Chondrocyte (in vitro differentiated cells): ENCODE measurements around the gene PPP2R5E. TPM values are rescaled to one million over a fixed set of nuclear protein-coding genes. Genes with fewer than 3 reads are reported as not detected.

ENCODE experiments used
- DNase-seq: peaks from one replicate; pipeline ENCODE4 v3.0.0; 2021; ENCODE audit warnings: mixed read lengths, low spot score
- H3K27ac Mint-ChIP-seq: one replicate; pipeline ENCODE4 v1.8.0; 2021; ENCODE audit warnings: mild to moderate bottlenecking, moderate library complexity, mixed read lengths; ENCODE audit not compliant: unreplicated experiment
- H3K27me3 Mint-ChIP-seq: 2 replicates; pipeline ENCODE4 v1.8.0; 2021; ENCODE audit warnings: low read depth, mixed read lengths
- H3K36me3 Mint-ChIP-seq: 2 replicates; pipeline ENCODE4 v1.8.0; 2021; ENCODE audit warnings: low read depth, mixed read lengths
- H3K4me1 Mint-ChIP-seq: 2 replicates; pipeline ENCODE4 v1.8.0; 2021; ENCODE audit warnings: low read depth, mild to moderate bottlenecking, mixed read lengths
- H3K4me3 Mint-ChIP-seq: one replicate; pipeline ENCODE4 v1.8.0; 2021; ENCODE audit warnings: mild to moderate bottlenecking, moderate library complexity, mixed read lengths; ENCODE audit not compliant: unreplicated experiment
- H3K9me3 Mint-ChIP-seq: 2 replicates; pipeline ENCODE4 v1.8.0; 2021; ENCODE audit warnings: low read depth, mixed read lengths
- total RNA-seq: library from RNA; stranded (reverse); gene quantifications from 3 replicates; pipeline ENCODE4 v1.2.1, GENCODE V29; 2021
- TF ChIP-seq, protein P1 (sequence below): fragments of 200-600 bp; sonication (generic); IDR thresholded peaks from 2 replicates; pipeline ENCODE4 v1.5.0; 2021; ENCODE audit warnings: antibody characterized with exemption, mild to moderate bottlenecking, moderate library complexity

Gene PPP2R5E
- total RNA-seq, 1 donor from 2014 or later = 43.3 TPM

DNA sequence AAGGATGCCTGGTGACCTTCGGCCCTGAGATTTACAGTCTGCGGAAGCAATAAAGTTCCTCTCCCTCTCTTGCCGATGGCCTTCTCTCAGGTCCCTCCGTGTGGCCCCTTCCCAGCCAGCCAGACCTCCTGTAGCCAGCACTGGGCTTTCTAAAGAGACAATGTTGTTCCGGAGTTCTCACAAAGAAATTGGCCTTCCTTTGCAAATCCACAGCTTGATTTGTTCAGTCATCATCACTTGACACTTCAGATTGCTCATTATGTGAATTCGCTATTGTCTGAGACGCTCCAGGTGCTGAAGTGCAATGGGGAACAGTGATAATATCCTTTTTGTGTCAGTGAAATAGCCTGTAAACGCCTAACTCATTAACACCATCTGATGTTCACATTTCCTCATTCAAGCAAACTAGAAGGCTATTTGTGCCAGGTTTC is 180.8 kb downstream of the PPP2R5E start:
- Mint-ChIP-seq H3K4me1 (no peaks in the 10 kb centered on the region), H3K36me3 (peaks cover 4% of the 10 kb centered on the region), H3K4me3 (no peak overlapping the region), H3K27ac (no peak overlapping the region), H3K27me3 (no peaks in the 10 kb centered on the region), H3K9me3 (peaks cover 23% of the 10 kb centered on the region)
- no peak for DNase-seq
- TF ChIP-seq, protein P1, sequence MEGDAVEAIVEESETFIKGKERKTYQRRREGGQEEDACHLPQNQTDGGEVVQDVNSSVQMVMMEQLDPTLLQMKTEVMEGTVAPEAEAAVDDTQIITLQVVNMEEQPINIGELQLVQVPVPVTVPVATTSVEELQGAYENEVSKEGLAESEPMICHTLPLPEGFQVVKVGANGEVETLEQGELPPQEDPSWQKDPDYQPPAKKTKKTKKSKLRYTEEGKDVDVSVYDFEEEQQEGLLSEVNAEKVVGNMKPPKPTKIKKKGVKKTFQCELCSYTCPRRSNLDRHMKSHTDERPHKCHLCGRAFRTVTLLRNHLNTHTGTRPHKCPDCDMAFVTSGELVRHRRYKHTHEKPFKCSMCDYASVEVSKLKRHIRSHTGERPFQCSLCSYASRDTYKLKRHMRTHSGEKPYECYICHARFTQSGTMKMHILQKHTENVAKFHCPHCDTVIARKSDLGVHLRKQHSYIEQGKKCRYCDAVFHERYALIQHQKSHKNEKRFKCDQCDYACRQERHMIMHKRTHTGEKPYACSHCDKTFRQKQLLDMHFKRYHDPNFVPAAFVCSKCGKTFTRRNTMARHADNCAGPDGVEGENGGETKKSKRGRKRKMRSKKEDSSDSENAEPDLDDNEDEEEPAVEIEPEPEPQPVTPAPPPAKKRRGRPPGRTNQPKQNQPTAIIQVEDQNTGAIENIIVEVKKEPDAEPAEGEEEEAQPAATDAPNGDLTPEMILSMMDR = no peak

DNA sequence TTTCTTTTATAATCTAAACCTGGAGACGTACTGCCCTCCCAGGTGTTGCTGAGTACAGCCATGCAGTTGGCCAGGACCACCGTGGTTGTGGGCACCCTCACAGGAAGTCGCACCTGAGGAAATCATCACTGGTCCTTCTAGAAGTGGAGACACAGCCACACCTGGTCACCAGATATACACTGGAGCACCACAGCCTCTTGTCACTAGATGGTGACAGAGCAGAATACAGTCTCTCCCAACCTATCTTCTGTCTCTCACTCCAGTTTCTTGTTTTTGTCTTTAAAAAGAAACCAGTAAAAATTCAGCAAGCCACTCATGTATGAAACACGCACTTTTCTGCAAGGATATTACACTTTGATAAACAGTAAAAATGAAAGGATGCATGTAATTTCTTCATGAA is 181.4 kb downstream of the PPP2R5E start:
- DNase-seq = no peak
- no peak overlapping the region for H3K27ac Mint-ChIP-seq
- no peaks in the 10 kb centered on the region for H3K27me3 Mint-ChIP-seq
- TF ChIP-seq, protein P1 = peak; percentile 15
- no peak overlapping the region for H3K4me3 Mint-ChIP-seq
- H3K36me3 Mint-ChIP-seq = peaks cover 1% of the 10 kb centered on the region
- H3K4me1 Mint-ChIP-seq = no peaks in the 10 kb centered on the region
- H3K9me3 Mint-ChIP-seq = peaks cover 21% of the 10 kb centered on the region

DNA sequence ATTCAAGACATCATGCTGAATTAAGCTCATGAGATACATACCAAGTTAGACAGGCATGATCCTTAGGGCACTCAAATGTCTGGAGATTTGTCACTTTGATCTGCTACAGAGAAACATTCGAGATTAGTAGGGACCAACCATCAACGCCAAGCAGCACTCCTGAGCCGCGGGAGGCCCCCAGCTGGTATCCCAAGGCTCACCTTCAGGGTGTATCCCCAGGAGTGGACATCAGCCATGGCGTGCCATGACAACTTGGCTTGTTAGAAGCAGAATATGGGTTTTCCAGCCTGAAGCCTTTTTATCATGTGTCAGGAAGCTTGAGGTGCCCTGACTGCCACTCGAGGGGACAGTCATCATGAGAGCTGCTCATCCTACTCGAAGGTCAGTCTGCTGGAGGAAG is 185.3 kb downstream of the PPP2R5E start:
- H3K27me3 Mint-ChIP-seq = no peaks in the 10 kb centered on the region
- no peaks in the 10 kb centered on the region for H3K4me1 Mint-ChIP-seq
- H3K36me3 Mint-ChIP-seq = no peaks in the 10 kb centered on the region
- H3K27ac Mint-ChIP-seq = no peak overlapping the region
- peaks cover 5% of the 10 kb centered on the region for H3K9me3 Mint-ChIP-seq
- DNase-seq = no peak
- no peak overlapping the region for H3K4me3 Mint-ChIP-seq
- TF ChIP-seq, protein P1 = no peak

DNA sequence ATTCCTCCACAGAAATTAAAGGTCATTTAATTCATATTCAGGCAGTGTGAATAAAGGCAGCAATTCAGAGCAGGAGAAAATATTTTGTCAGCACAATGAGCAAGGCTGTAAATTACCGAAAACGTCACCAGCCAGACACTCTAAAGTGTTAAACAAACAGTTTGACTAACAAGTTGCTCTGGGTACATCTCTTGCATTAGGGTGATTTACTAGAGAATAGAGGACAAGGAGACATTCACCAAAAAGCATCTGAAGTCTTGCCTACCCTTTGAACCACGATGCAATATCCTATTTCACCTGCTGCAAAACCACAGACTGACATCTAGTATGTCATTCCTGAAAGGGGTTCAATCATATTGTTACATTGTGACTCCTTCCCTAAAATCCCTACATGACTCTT is 197.4 kb downstream of the PPP2R5E start:
- Mint-ChIP-seq H3K4me1 (peaks cover 15% of the 10 kb centered on the region), H3K4me3 (no peak overlapping the region), H3K27ac (no peak overlapping the region), H3K36me3 (no peaks in the 10 kb centered on the region), H3K27me3 (peaks cover 4% of the 10 kb centered on the region), H3K9me3 (no peaks in the 10 kb centered on the region)
- TF ChIP-seq, protein P1 = no peak
- no peak for DNase-seq

DNA sequence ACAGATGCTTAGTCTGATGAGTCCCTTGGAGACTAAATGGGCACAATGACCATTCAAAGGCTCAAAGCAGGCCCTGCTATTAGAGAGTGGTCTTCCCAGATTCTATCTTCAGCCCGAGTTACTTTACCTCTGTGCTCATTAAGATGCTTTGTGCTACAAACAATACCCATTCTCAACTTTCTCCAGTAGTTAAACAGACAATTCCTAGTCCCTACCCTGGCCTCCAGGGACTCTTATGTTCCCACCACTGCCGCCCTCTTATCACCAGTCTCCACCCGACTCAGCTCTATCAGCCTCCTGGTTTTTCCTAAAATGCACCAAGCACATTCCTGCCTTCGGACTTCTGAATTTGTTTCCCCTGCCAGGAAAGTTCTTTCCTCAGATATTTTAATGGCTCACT is 198.8 kb downstream of the PPP2R5E start:
- peaks cover 15% of the 10 kb centered on the region for H3K4me1 Mint-ChIP-seq
- DNase-seq = no peak
- TF ChIP-seq, protein P1 = no peak
- H3K4me3 Mint-ChIP-seq = no peak overlapping the region
- no peaks in the 10 kb centered on the region for H3K9me3 Mint-ChIP-seq
- peaks cover 4% of the 10 kb centered on the region for H3K27me3 Mint-ChIP-seq
- H3K27ac Mint-ChIP-seq = peak overlapping the region; percentile 73
- H3K36me3 Mint-ChIP-seq = no peaks in the 10 kb centered on the region
